Suprapubic skin (tissue), 3 donors: ENCODE measurements around the gene MROH2A.

ENCODE experiments used
- CTCF ChIP-seq, 2 donors: fragments of 200-600 bp in 1 of 2; fragments of 450-650 bp in 1 of 2; sonication (generic) in 1 of 2; IDR thresholded peaks; one replicate each; pipeline ENCODE4 v1.5.1; 2016 to 2019; ENCODE audit warnings: antibody characterized with exemption in 2 of 2, mild to moderate bottlenecking in 1 of 2, moderate library complexity in 1 of 2
- EP300 ChIP-seq: sonication (generic); formaldehyde crosslinking; IDR thresholded peaks from one replicate; pipeline ENCODE4 v1.6.1; 2017; ENCODE audit warnings: antibody characterized with exemption

DNA sequence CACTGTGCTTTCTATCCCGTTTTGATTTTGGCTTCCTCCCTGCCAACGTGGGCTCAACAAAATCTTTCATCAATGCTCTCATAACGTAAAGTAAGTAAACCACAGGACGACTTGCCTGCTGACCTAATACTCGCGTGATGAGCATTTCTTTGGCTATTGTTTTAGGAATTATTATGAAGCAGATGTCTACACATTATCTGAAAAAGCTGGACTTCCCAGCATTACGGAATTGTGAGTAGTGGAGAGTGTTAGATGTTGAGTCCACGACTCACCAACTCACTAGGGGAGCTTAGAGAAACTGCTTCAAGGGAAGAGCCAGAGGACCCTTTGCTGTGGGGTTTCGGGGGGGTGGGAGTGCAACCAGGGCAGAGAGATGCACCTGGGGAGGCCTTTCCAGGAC lies 54.3 kb downstream of the MROH2A start:
- TF ChIP-seq EP300 (no peak), CTCF (IDR thresholded peaks at IDR 0.05) (no peak)
